Psoas muscle (tissue), 8 donors: Measurements from ENCODE around the gene XCL1. TPM values are rescaled to one million over a fixed set of nuclear protein-coding genes. Genes with fewer than 3 reads are reported as not detected.

Experiments used
- ATAC-seq, 4 donors: fragments of 200-7000 bp; cut with Tn5 transposase; one replicate each; pipeline ENCODE4 v1.9.1; 2020; ENCODE audit warnings: moderate library complexity in 3 of 4, mild to moderate bottlenecking in 2 of 4
- DNase-seq, 2 donors: peaks; one replicate each; pipeline ENCODE4 v3.0.0-alpha.2; 2020
- H3K27ac ChIP-seq: fragments of 200-600 bp; one replicate; pipeline ENCODE4 v1.8.0; 2022
- H3K27me3 ChIP-seq, 3 donors: fragments of 200-600 bp in 1 of 3; one replicate each; pipeline versions ENCODE4 v1.6.1 to v1.8.0; 2013 to 2022; ENCODE audit warnings: low read length in 2 of 3, mild to moderate bottlenecking in 2 of 3, moderate library complexity in 1 of 3; ENCODE audit not compliant: insufficient read depth in 3 of 3
- H3K36me3 ChIP-seq, 2 donors: fragments of 200-600 bp in 1 of 2; one replicate each; pipeline versions ENCODE4 v1.6.1 to v1.8.0; 2013 to 2022; ENCODE audit warnings: low read depth in 1 of 2, mild to moderate bottlenecking in 1 of 2, moderate library complexity in 1 of 2; ENCODE audit not compliant: insufficient read depth in 1 of 2
- H3K4me1 ChIP-seq: fragments of 200-600 bp; one replicate; pipeline ENCODE4 v1.8.0; 2022
- H3K4me3 ChIP-seq: fragments of 200-600 bp; one replicate; pipeline ENCODE4 v1.8.0; 2022; ENCODE audit warnings: mild to moderate bottlenecking
- H3K9me3 ChIP-seq: fragments of 200-600 bp; one replicate; pipeline ENCODE4 v1.8.0; 2022
- WGBS, 3 donors: extraction: QIAGEN DNeasy Blood & Tissue Kit; methylation state at CpG; one replicate each; pipeline versions ENCODE4 v1.1.6 to v1.1.7; 2013; 5-methylcytosine and 5-hydroxymethylcytosine counted together
- intact Hi-C, 2 donors: fragments of 100-400 bp; cut with DNase I; formaldehyde crosslinking; loops; one replicate each; pipeline versions ENCODE4 v1.11.0 to v1.14.2; 2022
- polyA plus RNA-seq, 3 donors: library from polyadenylated mRNA; stranded (reverse); fragments of 200-250 nt; gene quantifications; one replicate each; pipeline ENCODE4 v1.2.3, GENCODE V29; 2013
- total RNA-seq, 4 donors: library from RNA; stranded (reverse); fragmentation: NEBNext Ultra II Directional in 2 of 4; extraction: Animal tissue kit (Norgen Biotek cat#: 25700) in 2 of 4; gene quantifications; one replicate each; pipeline versions ENCODE4 v1.2.1 to v1.2.4, GENCODE V29; 2021 to 2023
- TF ChIP-seq, protein P1 (sequence below): fragments of 200-600 bp; IDR thresholded peaks from one replicate; pipeline ENCODE4 v1.8.0; 2022; ENCODE audit warnings: antibody characterized with exemption
- donor health status: healthy with polysubstance abuse.
- donor health status: DM: no; HTN: no; CAD: no; lungs with moderate emphysema.
- donor health status: Bipolar disorder and iron deficiency.
- donor health status: healthy.
- donor health status: DM: yes; HTN: yes; CAD: no.
- donor health status: DM: no; HTN: no; CAD: no.
- donor health status: DM: no; HTN: no; CAD: no.
- donor health status: DM: yes; HTN: yes; CAD: no.

XCL1 gene
- total and polyA plus RNA-seq, 7 donors = 0.03 to 0.28 TPM; not detected in 5

DNA sequence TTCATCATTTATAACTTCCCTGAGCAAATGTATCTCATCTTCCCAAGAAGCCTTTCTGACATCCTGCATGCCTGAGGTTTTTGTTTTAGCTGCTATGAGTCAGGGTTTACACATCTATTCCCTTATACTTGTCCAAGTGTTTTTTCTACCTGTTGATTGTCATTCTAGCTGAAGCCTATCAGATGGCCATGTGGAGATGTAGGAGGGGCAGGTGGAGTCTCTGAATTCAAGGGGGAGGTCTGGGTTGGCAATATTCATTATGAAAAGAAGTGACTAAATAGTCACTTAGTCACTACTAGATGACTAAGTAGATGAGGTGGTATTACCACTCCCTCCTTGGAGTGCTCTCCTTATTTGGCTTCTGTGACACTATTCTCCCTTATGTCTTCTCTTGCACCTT is 52.4 kb downstream of the XCL1 start:
- Histone ChIP-seq H3K4me1 (peaks cover 31% of the 10 kb centered on the region), H3K27me3 (no peaks in the 10 kb centered on the region), H3K27ac (peak overlapping the region; percentile 84), H3K4me3 (no peak overlapping the region), H3K9me3 (no peaks in the 10 kb centered on the region), H3K36me3 (no peaks in the 10 kb centered on the region)
- DNase-seq (no peak), ATAC-seq (peak; percentile 86 to 94 (median 90))
- intact Hi-C loops = no loop called here
- TF ChIP-seq, protein P1, sequence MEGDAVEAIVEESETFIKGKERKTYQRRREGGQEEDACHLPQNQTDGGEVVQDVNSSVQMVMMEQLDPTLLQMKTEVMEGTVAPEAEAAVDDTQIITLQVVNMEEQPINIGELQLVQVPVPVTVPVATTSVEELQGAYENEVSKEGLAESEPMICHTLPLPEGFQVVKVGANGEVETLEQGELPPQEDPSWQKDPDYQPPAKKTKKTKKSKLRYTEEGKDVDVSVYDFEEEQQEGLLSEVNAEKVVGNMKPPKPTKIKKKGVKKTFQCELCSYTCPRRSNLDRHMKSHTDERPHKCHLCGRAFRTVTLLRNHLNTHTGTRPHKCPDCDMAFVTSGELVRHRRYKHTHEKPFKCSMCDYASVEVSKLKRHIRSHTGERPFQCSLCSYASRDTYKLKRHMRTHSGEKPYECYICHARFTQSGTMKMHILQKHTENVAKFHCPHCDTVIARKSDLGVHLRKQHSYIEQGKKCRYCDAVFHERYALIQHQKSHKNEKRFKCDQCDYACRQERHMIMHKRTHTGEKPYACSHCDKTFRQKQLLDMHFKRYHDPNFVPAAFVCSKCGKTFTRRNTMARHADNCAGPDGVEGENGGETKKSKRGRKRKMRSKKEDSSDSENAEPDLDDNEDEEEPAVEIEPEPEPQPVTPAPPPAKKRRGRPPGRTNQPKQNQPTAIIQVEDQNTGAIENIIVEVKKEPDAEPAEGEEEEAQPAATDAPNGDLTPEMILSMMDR = no peak

DNA sequence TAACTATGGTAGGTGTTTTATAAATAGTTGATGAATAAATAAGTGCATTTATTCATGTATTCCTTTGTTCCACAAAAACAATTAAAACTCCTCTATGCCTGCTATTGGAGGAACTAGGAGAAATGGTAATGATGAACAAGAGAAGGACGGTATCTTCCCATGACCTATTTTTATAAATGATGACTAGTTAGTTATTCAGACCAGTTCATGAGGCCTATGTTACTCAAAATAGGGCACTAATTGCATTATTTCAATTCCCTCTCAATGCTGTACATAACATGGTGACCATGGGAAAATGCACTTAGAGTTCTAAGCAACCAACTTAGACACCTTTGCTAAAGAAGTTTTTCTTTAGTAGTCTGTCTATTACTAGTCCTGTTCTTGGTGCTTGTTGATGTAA is 53.1 kb downstream of the XCL1 start:
- Histone ChIP-seq H3K27me3 (no peaks in the 10 kb centered on the region), H3K4me1 (peaks cover 26% of the 10 kb centered on the region), H3K9me3 (no peaks in the 10 kb centered on the region), H3K36me3 (no peaks in the 10 kb centered on the region), H3K27ac (peak overlapping the region; percentile 84), H3K4me3 (no peak overlapping the region)
- DNase-seq = no peak
- TF ChIP-seq, protein P1 = no peak
- WGBS, 3 donors = 37 to 57% (median 38%) methylated on average over 1 of the region's 1 CpG
- intact Hi-C loops = no loop called here
- peak; percentile 14 to 62 (median 40) for ATAC-seq

Other genes with a start within 250 kb of the XCL1 start
- gene XCL2, start 32.6 kb upstream of the XCL1 start, total RNA-seq = not detected
- gene XCL2, start 32.6 kb upstream of the XCL1 start, polyA plus RNA-seq = not detected
- gene DPT, start 152.6 kb downstream of the XCL1 start, total RNA-seq = 10 to 100 TPM in 2 of 4 donors, 1 to 10 TPM in 2; 8.5 to 39.4 (median 10.8) TPM
- gene DPT, start 152.6 kb downstream of the XCL1 start, polyA plus RNA-seq = 10 to 100 TPM in 1 of 3 donors, 1 to 10 TPM in 2; 8.5 to 15.8 (median 8.5) TPM